DOHH2 (cell line): ENCODE measurements around the gene PTCRA.

ENCODE experiments used
- H3F3A ChIP-seq: fragments of 200-600 bp; sonication (generic), shearing (Covaris generic); 2 replicates; pipeline ENCODE4 v1.6.0; 2016; ENCODE audit warnings: antibody characterized with exemption, mild to moderate bottlenecking; ENCODE audit not compliant: control insufficient read depth, insufficient read depth
- H3K27ac ChIP-seq: fragments of 200-600 bp; sonication (generic); 2 replicates; pipeline ENCODE4 v1.5.1; 2014; ENCODE audit warnings: low read depth, mild to moderate bottlenecking, low read length, moderate library complexity
- H3K27me3 ChIP-seq: fragments of 200-600 bp; sonication (generic); 2 replicates; pipeline ENCODE4 v1.6.1; 2014; ENCODE audit warnings: mild to moderate bottlenecking, low read length, mixed read lengths; ENCODE audit not compliant: control insufficient read depth
- H3K36me3 ChIP-seq: fragments of 200-600 bp; sonication (generic); 2 replicates; pipeline ENCODE4 v1.6.1; 2014; ENCODE audit warnings: mild to moderate bottlenecking, low read length, moderate library complexity, mixed read lengths; ENCODE audit not compliant: control insufficient read depth
- H3K4me1 ChIP-seq: fragments of 200-600 bp; sonication (generic); 2 replicates; pipeline ENCODE4 v1.6.1; 2014; ENCODE audit warnings: mild to moderate bottlenecking, low read length, mixed read lengths; ENCODE audit not compliant: control insufficient read depth
- H3K4me2 ChIP-seq: fragments of 200-600 bp; sonication (generic); 2 replicates; pipeline ENCODE4 v1.6.0; 2014; ENCODE audit warnings: mild to moderate bottlenecking, low read length, moderate library complexity
- H3K4me3 ChIP-seq: fragments of 200-600 bp; sonication (generic); 2 replicates; pipeline ENCODE4 v1.5.1; 2014; ENCODE audit warnings: mild to moderate bottlenecking, low read length, mixed read lengths
- H3K79me2 ChIP-seq: fragments of 200-600 bp; sonication (generic); 2 replicates; pipeline ENCODE4 v1.6.1; 2014; ENCODE audit warnings: mild to moderate bottlenecking, low read length, mixed read lengths; ENCODE audit not compliant: control insufficient read depth
- H3K9me2 ChIP-seq: fragments of 200-600 bp; sonication (generic); replicated peaks from 2 replicates; pipeline ENCODE4 v1.6.1; 2014; ENCODE audit warnings: mild to moderate bottlenecking, low read length, mixed read lengths; ENCODE audit not compliant: control insufficient read depth
- H3K9me3 ChIP-seq: fragments of 200-600 bp; sonication (generic); 2 replicates; pipeline ENCODE4 v1.6.1; 2014; ENCODE audit warnings: antibody characterized with exemption, low read length, mixed read lengths; ENCODE audit not compliant: control insufficient read depth, insufficient read depth
- H4K20me1 ChIP-seq: fragments of 200-600 bp; sonication (generic); 2 replicates; pipeline ENCODE4 v1.6.0; 2014; ENCODE audit warnings: low read depth, mild to moderate bottlenecking, antibody characterized with exemption, low read length, moderate library complexity; ENCODE audit not compliant: control insufficient read depth, insufficient read depth
- EZH2phosphoT487 ChIP-seq: fragments of 200-600 bp; sonication (generic); IDR thresholded peaks from 2 replicates; pipeline ENCODE4 v1.6.1; 2017; ENCODE audit warnings: borderline replicate concordance, mild to moderate bottlenecking, antibody characterized with exemption, low read length, moderate library complexity, mixed read lengths
- TF ChIP-seq, protein P1 (sequence below): fragments of 200-600 bp; sonication (generic); IDR thresholded peaks from one replicate; pipeline ENCODE4 v1.5.1; 2014; ENCODE audit warnings: antibody characterized with exemption, mild to moderate bottlenecking, low read depth, low read length; ENCODE audit not compliant: poor library complexity, severe bottlenecking

The PTCRA gene

DNA sequence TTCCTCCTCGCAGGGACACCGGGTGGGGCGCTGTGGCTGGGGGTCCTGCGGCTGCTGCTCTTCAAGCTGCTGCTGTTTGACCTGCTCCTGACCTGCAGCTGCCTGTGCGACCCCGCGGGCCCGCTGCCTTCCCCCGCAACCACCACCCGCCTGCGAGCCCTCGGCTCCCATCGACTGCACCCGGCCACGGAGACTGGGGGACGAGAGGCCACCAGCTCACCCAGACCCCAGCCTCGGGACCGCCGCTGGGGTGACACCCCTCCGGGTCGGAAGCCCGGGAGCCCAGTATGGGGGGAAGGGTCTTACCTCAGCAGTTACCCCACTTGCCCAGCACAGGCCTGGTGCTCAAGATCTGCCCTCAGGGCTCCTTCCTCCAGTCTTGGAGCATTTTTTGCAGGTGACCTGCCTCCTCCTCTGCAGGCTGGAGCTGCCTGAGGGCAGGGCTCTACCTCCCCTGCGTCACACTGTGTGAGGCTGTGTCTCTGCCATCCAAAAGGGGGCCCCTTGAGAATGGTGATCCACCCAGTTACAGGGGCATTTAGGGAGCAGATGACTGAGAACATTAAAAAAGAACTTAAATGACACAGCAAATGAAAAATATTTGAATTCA lies 9.5 kb downstream of the PTCRA start:
- Histone ChIP-seq H3K9me3 (no peaks in the 10 kb centered on the region), H3K27me3 (no peaks in the 10 kb centered on the region), H3K9me2 (no peaks in the 10 kb centered on the region), H3K27ac (no peak overlapping the region), H3K4me3 (no peak overlapping the region), H3K4me1 (peaks cover 26% of the 10 kb centered on the region), H3F3A (peaks cover 18% of the 10 kb centered on the region), H3K79me2 (peaks cover 3% of the 10 kb centered on the region), H3K36me3 (peaks cover 3% of the 10 kb centered on the region), H3K4me2 (no peak overlapping the region), H4K20me1 (no peaks in the 10 kb centered on the region)
- no peak for TF ChIP-seq EZH2phosphoT487
- TF ChIP-seq, protein P1, sequence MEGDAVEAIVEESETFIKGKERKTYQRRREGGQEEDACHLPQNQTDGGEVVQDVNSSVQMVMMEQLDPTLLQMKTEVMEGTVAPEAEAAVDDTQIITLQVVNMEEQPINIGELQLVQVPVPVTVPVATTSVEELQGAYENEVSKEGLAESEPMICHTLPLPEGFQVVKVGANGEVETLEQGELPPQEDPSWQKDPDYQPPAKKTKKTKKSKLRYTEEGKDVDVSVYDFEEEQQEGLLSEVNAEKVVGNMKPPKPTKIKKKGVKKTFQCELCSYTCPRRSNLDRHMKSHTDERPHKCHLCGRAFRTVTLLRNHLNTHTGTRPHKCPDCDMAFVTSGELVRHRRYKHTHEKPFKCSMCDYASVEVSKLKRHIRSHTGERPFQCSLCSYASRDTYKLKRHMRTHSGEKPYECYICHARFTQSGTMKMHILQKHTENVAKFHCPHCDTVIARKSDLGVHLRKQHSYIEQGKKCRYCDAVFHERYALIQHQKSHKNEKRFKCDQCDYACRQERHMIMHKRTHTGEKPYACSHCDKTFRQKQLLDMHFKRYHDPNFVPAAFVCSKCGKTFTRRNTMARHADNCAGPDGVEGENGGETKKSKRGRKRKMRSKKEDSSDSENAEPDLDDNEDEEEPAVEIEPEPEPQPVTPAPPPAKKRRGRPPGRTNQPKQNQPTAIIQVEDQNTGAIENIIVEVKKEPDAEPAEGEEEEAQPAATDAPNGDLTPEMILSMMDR = no peak

DNA sequence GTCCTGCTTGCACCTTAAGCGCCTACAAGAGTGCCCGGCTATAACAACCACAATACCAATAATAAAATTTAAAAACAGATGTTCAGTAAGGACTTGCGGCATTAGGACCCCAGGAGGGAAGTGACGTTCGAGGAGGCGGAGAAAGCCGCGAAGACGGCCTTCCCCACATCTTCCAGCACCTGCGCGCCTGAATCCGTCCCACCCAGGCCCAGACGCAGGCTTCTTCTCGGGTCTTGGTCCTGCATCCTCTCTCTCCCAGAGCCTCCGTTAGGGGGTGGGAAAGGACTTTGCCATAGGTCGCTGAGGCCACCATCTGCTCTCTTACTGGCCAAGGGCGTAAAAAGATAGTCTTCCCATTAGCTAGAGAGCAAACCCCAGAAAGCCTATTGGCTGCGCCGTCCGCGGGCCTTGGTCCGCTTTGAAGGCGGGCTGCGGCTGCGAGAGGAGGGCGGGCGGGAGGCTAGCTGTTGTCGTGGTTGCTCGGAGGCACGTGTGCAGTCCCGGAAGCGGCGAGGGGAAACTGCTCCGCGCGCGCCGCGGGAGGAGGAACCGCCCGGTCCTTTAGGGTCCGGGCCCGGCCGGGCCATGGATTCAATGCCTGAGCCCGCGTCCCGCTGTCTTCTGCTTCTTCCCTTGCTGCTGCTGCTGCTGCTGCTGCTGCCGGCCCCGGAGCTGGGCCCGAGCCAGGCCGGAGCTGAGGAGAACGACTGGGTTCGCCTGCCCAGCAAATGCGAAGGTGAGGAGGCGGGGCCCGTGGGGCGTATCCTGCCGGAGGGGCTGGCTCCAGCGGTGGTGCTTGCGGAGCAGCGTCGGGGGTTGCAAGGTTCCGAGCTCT lies 13.3 kb downstream of the PTCRA start, which contains the start of gene CNPY3:
TSS of gene CNPY3 (plus strand) at position 495 of the 835 bp plus-strand sequence. CDS start at position 586, 91 bp downstream.
- Histone ChIP-seq H3K36me3 (peaks cover 39% of the 10 kb centered on the region), H3K4me3 (peak within 1 kb of the TSS; percentile 80), H3F3A (peaks cover 22% of the 10 kb centered on the region), H3K4me2 (peak within 1 kb of the TSS; percentile 73), H3K27ac (peak within 1 kb of the TSS; percentile 96), H3K9me2 (no peaks in the 10 kb centered on the region), H3K9me3 (no peaks in the 10 kb centered on the region), H3K27me3 (no peaks in the 10 kb centered on the region), H4K20me1 (peaks cover 12% of the 10 kb centered on the region; the same call in 1 of the 2 replicates), H3K4me1 (peaks cover 42% of the 10 kb centered on the region), H3K79me2 (peaks cover 42% of the 10 kb centered on the region)
- no peak for TF ChIP-seq EZH2phosphoT487
- TF ChIP-seq, protein P1 = no peak

DNA sequence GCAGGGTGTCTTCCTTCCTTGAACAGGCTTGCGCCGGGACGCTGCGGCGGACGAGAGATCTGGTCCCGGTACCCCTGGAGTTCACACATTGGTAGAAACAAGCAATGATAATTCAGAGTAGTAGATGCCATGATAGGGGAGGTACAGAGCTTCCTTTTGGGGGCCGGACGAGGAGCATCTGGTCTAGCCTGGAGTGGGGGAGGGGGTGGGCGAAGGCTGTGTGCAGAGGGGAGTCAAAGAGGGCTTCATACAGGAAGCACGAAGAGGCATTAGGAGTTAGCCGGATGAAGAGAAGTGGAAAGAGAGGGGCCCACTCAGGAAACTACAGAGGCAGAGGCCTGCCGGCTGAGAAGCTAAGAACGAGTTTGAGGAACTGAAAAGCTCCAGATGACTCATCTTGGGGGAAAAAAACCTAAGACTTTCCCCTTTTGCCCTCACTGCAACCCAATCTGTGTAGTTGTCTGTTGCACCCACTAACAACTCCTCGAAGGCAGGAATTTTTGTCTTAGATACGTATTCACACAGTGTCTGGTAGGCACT lies 14.0 kb downstream of the PTCRA start:
- Histone ChIP-seq H3K4me1 (peaks cover 41% of the 10 kb centered on the region), H3K27ac (peak overlapping the region; percentile 96), H3K9me3 (no peaks in the 10 kb centered on the region), H3F3A (peaks cover 22% of the 10 kb centered on the region), H3K36me3 (peaks cover 46% of the 10 kb centered on the region), H3K4me3 (peak overlapping the region; percentile 80), H3K27me3 (no peaks in the 10 kb centered on the region), H4K20me1 (peaks cover 12% of the 10 kb centered on the region; the same call in 1 of the 2 replicates), H3K9me2 (no peaks in the 10 kb centered on the region), H3K4me2 (peak overlapping the region; percentile 73), H3K79me2 (peaks cover 48% of the 10 kb centered on the region)
- TF ChIP-seq EZH2phosphoT487 = no peak
- TF ChIP-seq, protein P1 = no peak
